Measurements from ENCODE around the gene KCNK3.

DNA sequence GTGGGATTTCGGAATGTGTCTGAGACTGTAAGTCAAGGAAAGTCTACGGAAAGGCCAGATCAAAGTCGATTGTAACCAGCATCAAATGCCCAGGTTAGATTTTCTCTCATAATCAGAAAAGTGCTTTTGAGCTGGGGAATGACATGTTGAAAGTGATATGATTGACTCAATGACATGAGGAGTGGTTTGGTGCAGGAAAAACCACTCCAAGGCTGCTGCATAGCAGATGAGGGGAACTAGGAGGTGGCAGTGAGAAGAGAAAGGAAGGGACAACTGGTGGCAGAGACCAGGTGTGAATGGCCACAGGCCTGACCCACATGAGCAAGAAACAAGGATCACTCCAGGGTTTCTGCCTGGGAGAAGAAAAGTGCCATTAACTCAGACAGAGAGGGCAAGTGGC is 72.4 kb downstream of the KCNK3 start:
- TF ChIP-seq CTCF (conservative IDR thresholded peaks at IDR 0.05 in 1 of 2, IDR thresholded peaks at IDR 0.05 in 1 of 2; ENCODE audit: extremely low read depth in 1 of 2, insufficient read depth in 1 of 2, low read depth in 1 of 2, low read length in 2 of 2): no peak
- TF ChIP-seq EZH2 (IDR thresholded peaks at IDR 0.05; ENCODE audit: borderline replicate concordance, low read length): no peak

Measured in mammary epithelial cell (primary cell).